Thyroid gland (tissue), 4 donors: ENCODE measurements around the gene SS18L1.

Source experiments
- CTCF ChIP-seq, 6 experiments: fragments of 200-600 bp in 3 of 6; fragments of 450-650 bp in 3 of 6; sonication (generic) in 3 of 6; IDR thresholded peaks; one replicate each; pipeline ENCODE4 v1.5.1; 2016 to 2019; ENCODE audit warnings: antibody characterized with exemption in 6 of 6, mild to moderate bottlenecking in 2 of 6, inconsistent platforms in 1 of 6, moderate library complexity in 1 of 6
- POLR2A ChIP-seq, 2 donors: fragments of 450-650 bp; IDR thresholded peaks; one replicate each; pipeline ENCODE4 v1.6.1; 2017; ENCODE audit warnings: antibody characterized with exemption in 2 of 2, mild to moderate bottlenecking in 2 of 2, moderate library complexity in 1 of 2

GRCh38 chr20:62134735-62135231 is 8.8 kb upstream of the SS18L1 start:
- TF ChIP-seq CTCF (IDR thresholded peaks at IDR 0.05) (no peak), POLR2A (IDR thresholded peaks at IDR 0.05) (no peak)
